Upper lobe of left lung (tissue), 6 donors: ENCODE measurements around the gene NAV2. TPM values are rescaled to one million over a fixed set of nuclear protein-coding genes. Genes with fewer than 3 reads are reported as not detected.

Experiments used
- ATAC-seq, 2 donors: fragments of 200-7000 bp; cut with Tn5 transposase; one replicate each; pipeline ENCODE4 v1.9.1; 2022; ENCODE audit warnings: mild to moderate bottlenecking in 2 of 2, moderate library complexity in 2 of 2; ENCODE audit not compliant: low FRiP score in 2 of 2
- DNase-seq, 2 donors: peaks; one replicate each; pipeline ENCODE4 v3.0.0-alpha.2; 2019 to 2020
- H3K27ac ChIP-seq, 4 donors: fragments of 200-600 bp; sonication (generic); one replicate each; pipeline ENCODE4 v1.5.1; 2016 to 2019
- H3K27me3 ChIP-seq, 4 donors: fragments of 200-600 bp; sonication (generic); one replicate each; pipeline ENCODE4 v1.5.1; 2017 to 2019
- H3K36me3 ChIP-seq, 4 donors: fragments of 200-600 bp; sonication (generic); one replicate each; pipeline ENCODE4 v1.5.1; 2016 to 2019
- H3K4me1 ChIP-seq, 4 donors: fragments of 200-600 bp; sonication (generic); one replicate each; pipeline ENCODE4 v1.5.1; 2018 to 2019
- H3K4me3 ChIP-seq, 4 donors: fragments of 200-600 bp; sonication (generic); one replicate each; pipeline ENCODE4 v1.5.1; 2017 to 2019; ENCODE audit warnings: mild to moderate bottlenecking in 2 of 4, moderate library complexity in 1 of 4
- H3K9me3 ChIP-seq, 4 donors: fragments of 200-600 bp; sonication (generic); one replicate each; pipeline ENCODE4 v1.5.1; 2018 to 2019
- CTCF ChIP-seq, 6 experiments: fragments of 450-650 bp in 4 of 6; fragments of 200-600 bp in 2 of 6; sonication (generic) in 2 of 6; IDR thresholded peaks; one replicate each; pipeline ENCODE4 v1.5.1; 2016 to 2019; ENCODE audit warnings: antibody characterized with exemption in 6 of 6
- EP300 ChIP-seq, 4 donors: sonication (generic); formaldehyde crosslinking; IDR thresholded peaks; one replicate each; pipeline ENCODE4 v1.5.1; 2017; ENCODE audit warnings: antibody characterized with exemption in 4 of 4, control low read depth in 2 of 4
- POLR2A ChIP-seq, 4 donors: fragments of 450-650 bp; IDR thresholded peaks; one replicate each; pipeline ENCODE4 v1.5.1; 2016 to 2017; ENCODE audit warnings: antibody characterized with exemption in 4 of 4, mild to moderate bottlenecking in 2 of 4
- POLR2AphosphoS5 ChIP-seq, 2 donors: sonication (generic); formaldehyde crosslinking; IDR thresholded peaks; one replicate each; pipeline ENCODE4 v1.5.1; 2017; ENCODE audit warnings: antibody characterized with exemption in 2 of 2
- WGBS, 2 donors: methylation state at CpG; one replicate each; pipeline ENCODE4 v1.1.5; 2017 to 2018; 5-methylcytosine and 5-hydroxymethylcytosine counted together
- total RNA-seq, 6 donors: library from RNA; depleted of rRNA in 4 of 6; stranded (reverse); fragments of >200 nt in 4 of 6; gene quantifications; one replicate each; pipeline versions ENCODE4 v1.1.0 to v1.2.1, GENCODE V29; 2016 to 2021
- donor health status: DM: no; HTN: no; CAD: no; lungs with moderate emphysema.
- donor health status: DM: no; HTN: yes; CAD: no; lungs with severe emphysema.

NAV2 gene
- total RNA-seq, 6 donors from 2014 or later: 40.5 to 61.4 (median 52.3) TPM

DNA sequence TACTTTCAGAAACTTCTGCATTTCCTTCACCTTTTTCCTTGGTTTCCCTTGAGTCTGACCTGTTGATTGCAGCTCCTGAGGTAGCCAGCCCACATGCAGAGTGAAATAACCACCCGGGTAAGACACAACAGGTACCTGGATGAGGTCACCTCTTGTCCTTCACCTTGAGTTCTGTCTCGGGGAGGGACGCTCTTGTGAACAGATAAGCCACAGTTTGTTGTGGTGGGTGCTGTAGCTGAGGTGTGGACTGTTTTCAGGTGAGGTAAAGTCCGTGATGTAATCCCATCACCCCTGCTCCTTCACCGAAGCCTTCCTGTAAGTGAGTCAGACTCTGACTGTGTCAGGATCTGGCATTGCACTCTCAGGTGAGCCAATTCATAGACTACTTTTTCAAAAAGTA, 183.1 kb downstream of the NAV2 start:
- TF ChIP-seq POLR2A (IDR thresholded peaks at IDR 0.05) (no peak), CTCF (IDR thresholded peaks at IDR 0.05) (no peak), POLR2AphosphoS5 (IDR thresholded peaks at IDR 0.05) (no peak), EP300 (IDR thresholded peaks at IDR 0.05) (no peak)
- no peaks in the 10 kb centered on the region for H3K9me3 ChIP-seq
- H3K27me3 ChIP-seq: no peaks in the 10 kb centered on the region
- ATAC-seq (peak; percentile 36 to 61), DNase-seq (peak in 1 of 2 donors; percentile 24)
- H3K4me1 ChIP-seq: no peaks in the 10 kb centered on the region
- H3K36me3 ChIP-seq: peaks cover 0 to 8% (median under 1%) of the 10 kb centered on the region in 4 donors
- H3K4me3 ChIP-seq: no peak overlapping the region
- no peak overlapping the region for H3K27ac ChIP-seq
- WGBS, 2 donors: 84 to 89% methylated on average over 5 of the region's 5 CpGs

DNA sequence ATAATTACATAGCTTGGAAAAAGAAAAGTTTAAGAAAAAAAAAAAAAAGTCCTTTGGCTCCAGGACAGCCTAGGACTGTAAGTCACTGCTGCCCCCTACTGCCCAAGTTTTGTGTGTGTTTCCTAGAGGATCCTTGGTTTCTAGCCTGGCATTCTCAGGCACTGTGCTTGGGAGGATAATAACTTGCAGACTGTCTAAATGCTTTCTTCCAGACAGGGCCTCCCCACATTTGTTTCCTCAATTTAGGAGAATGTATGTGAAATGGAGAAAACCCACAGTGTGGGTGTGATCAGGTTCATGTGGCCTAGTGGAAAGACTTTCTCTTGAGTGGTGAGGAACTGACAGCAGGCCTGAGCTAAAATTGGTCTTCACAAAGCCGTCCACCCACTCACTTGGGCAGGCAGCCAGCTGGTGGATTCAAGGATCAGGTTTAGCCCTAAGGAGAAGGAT, 191.0 kb downstream of the NAV2 start:
- peak; percentile 71 to 76 for ATAC-seq
- 30 to 43% methylated on average over 1 of the region's 1 CpG for WGBS, 2 donors
- peak in 5 of 6 experiments; percentile 46 to 62 (median 60) for TF ChIP-seq CTCF (IDR thresholded peaks at IDR 0.05)
- no peak for TF ChIP-seq POLR2AphosphoS5 (IDR thresholded peaks at IDR 0.05)
- no peak overlapping the region for H3K4me3 ChIP-seq
- no peaks in the 10 kb centered on the region for H3K36me3 ChIP-seq
- no peaks in the 10 kb centered on the region for H3K4me1 ChIP-seq
- no peaks in the 10 kb centered on the region for H3K9me3 ChIP-seq
- DNase-seq: peak in 1 of 2 donors; percentile 72
- no peaks in the 10 kb centered on the region for H3K27me3 ChIP-seq
- no peak overlapping the region for H3K27ac ChIP-seq

DNA sequence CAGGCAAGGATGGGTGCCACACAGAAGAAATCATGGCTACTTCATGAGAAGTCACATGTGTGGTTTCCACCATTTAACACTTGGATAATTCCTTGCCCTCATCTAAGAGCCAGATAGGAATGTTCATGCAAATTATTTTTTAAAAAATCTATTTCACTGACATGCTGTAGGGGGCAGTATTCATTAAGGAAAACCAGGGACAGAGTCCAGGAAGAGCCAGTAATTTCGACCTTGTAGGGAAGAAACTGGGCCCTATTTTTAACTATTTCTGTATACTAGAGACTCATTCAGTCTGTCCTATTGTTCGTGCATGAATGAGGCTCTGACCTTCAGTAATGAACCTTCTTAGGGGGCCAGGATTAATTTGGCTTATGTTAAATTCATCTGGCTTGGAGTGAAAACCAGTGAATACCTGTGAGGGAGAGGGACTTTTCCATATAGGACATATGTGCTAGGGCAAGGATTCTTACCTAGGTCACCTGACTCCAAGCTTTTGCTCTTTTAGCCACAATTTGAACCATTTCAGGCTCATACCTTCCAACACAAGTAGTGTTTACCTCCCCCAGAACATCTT, 192.7 kb downstream of the NAV2 start:
- DNase-seq: no peak
- Histone ChIP-seq H3K4me1 (no peaks in the 10 kb centered on the region), H3K4me3 (no peak overlapping the region), H3K9me3 (no peaks in the 10 kb centered on the region), H3K27ac (no peak overlapping the region), H3K27me3 (no peaks in the 10 kb centered on the region), H3K36me3 (no peaks in the 10 kb centered on the region)
- peak in 1 of 2 donors; percentile 54 for ATAC-seq
- WGBS, 2 donors: 29 to 36% methylated on average over 2 of the region's 2 CpGs
- no peak for TF ChIP-seq EP300 (IDR thresholded peaks at IDR 0.05)
- TF ChIP-seq POLR2AphosphoS5 (IDR thresholded peaks at IDR 0.05): no peak
- TF ChIP-seq CTCF (IDR thresholded peaks at IDR 0.05): peak in 3 of 6 experiments; percentile 39 to 54 (median 47)

- Histone ChIP-seq H3K36me3 (no peaks in the 10 kb centered on the region), H3K4me1 (no peaks in the 10 kb centered on the region), H3K27me3 (no peaks in the 10 kb centered on the region), H3K27ac (no peak overlapping the region), H3K9me3 (no peaks in the 10 kb centered on the region), H3K4me3 (no peak overlapping the region)
- TF ChIP-seq CTCF (IDR thresholded peaks at IDR 0.05): no peak
- TF ChIP-seq POLR2AphosphoS5 (IDR thresholded peaks at IDR 0.05): no peak
- TF ChIP-seq EP300 (IDR thresholded peaks at IDR 0.05): no peak
- TF ChIP-seq POLR2A (IDR thresholded peaks at IDR 0.05): no peak
- no peak for ATAC-seq
- no peak for DNase-seq
- WGBS, 2 donors: 88 to 97% methylated on average over 3 of the region's 3 CpGs
Measured at GRCh38 chr11:19906126-19906525, 193.5 kb downstream of the NAV2 start.

- 76 to 83% methylated on average over 5 of the region's 5 CpGs for WGBS, 2 donors
- peaks cover 0 to 4% (median under 1%) of the 10 kb centered on the region in 4 donors for H3K4me1 ChIP-seq
Measured at GRCh38 chr11:19907008-19907579, 194.5 kb downstream of the NAV2 start.

More at GRCh38 chr11:19907008-19907579, 194.5 kb downstream of the NAV2 start:
- no peak overlapping the region for H3K4me3 ChIP-seq
- H3K36me3 ChIP-seq: no peaks in the 10 kb centered on the region
- no peaks in the 10 kb centered on the region for H3K27me3 ChIP-seq
- TF ChIP-seq POLR2AphosphoS5 (IDR thresholded peaks at IDR 0.05) (no peak), EP300 (IDR thresholded peaks at IDR 0.05) (no peak), POLR2A (IDR thresholded peaks at IDR 0.05) (no peak), CTCF (IDR thresholded peaks at IDR 0.05) (no peak)
- no peak overlapping the region for H3K27ac ChIP-seq
- ATAC-seq (no peak), DNase-seq (no peak)
- H3K9me3 ChIP-seq: no peaks in the 10 kb centered on the region
